HEK293T (cell line): ENCODE data around the gene OR52E6.

Experiments used
- BHLHE40 ChIP-seq: fragments of 450-650 bp; IDR thresholded peaks from 2 replicates; pipeline ENCODE4 v1.6.1; 2016; ENCODE audit warnings: mild to moderate bottlenecking, moderate library complexity, borderline replicate concordance
- ELF4 ChIP-seq: fragments of 450-650 bp; IDR thresholded peaks from 2 replicates; pipeline ENCODE4 v1.6.1; 2017; ENCODE audit warnings: antibody characterized with exemption
- FOXA1 ChIP-seq: fragments of 450-650 bp; IDR thresholded peaks from 2 replicates; pipeline ENCODE4 v1.6.1; 2016; ENCODE audit warnings: mild to moderate bottlenecking
- FOXK2 ChIP-seq: fragments of 450-650 bp; IDR thresholded peaks from 2 replicates; pipeline ENCODE4 v1.6.1; 2016; ENCODE audit warnings: mild to moderate bottlenecking
- L3MBTL2 ChIP-seq: fragments of 450-650 bp; conservative IDR thresholded peaks from 2 replicates; pipeline ENCODE4 v1.6.1; 2016; ENCODE audit warnings: mild to moderate bottlenecking
- NFRKB ChIP-seq: fragments of 450-650 bp; IDR thresholded peaks from 2 replicates; pipeline ENCODE4 v1.6.1; 2016; ENCODE audit warnings: mild to moderate bottlenecking, moderate library complexity
- SP1 ChIP-seq: fragments of 450-650 bp; IDR thresholded peaks from 2 replicates; pipeline ENCODE4 v1.6.1; 2017
- SUZ12 ChIP-seq: fragments of 450-650 bp; IDR thresholded peaks from 2 replicates; pipeline ENCODE4 v1.6.1; 2016; ENCODE audit warnings: mild to moderate bottlenecking
- TARDBP ChIP-seq: fragments of 450-650 bp; IDR thresholded peaks from 2 replicates; pipeline ENCODE4 v1.6.1; 2016
- ZNF384 ChIP-seq: fragments of 450-650 bp; IDR thresholded peaks from 2 replicates; pipeline ENCODE4 v1.6.1; 2016

- TF ChIP-seq SP1 (no peak), FOXA1 (no peak), L3MBTL2 (no peak), NFRKB (no peak), ELF4 (no peak), BHLHE40 (no peak), TARDBP (no peak), SUZ12 (no peak), ZNF384 (no peak), FOXK2 (no peak)
Observed at GRCh38 chr11:5833446-5833845, 8.3 kb downstream of the OR52E6 start.
